BLaER1 (cell line): Measurements from ENCODE around the gene CCDC158.

ENCODE experiments used
- H3K27ac ChIP-seq: shearing (Covaris generic); formaldehyde crosslinking; 2 replicates; pipeline ENCODE4 v1.8.1; 2022
- H3K27me3 ChIP-seq: shearing (Covaris generic); formaldehyde crosslinking; 2 replicates; pipeline ENCODE4 v1.8.1; 2022
- H3K36me3 ChIP-seq: shearing (Covaris generic); formaldehyde crosslinking; 2 replicates; pipeline ENCODE4 v1.8.1; 2022
- H3K4me1 ChIP-seq: shearing (Covaris generic); formaldehyde crosslinking; 2 replicates; pipeline ENCODE4 v1.8.1; 2022
- H3K4me2 ChIP-seq: shearing (Covaris generic); formaldehyde crosslinking; 2 replicates; pipeline ENCODE4 v1.8.1; 2022
- H3K4me3 ChIP-seq: shearing (Covaris generic); formaldehyde crosslinking; 2 replicates; pipeline ENCODE4 v1.8.1; 2022
- H3K9ac ChIP-seq: shearing (Covaris generic); formaldehyde crosslinking; 2 replicates; pipeline ENCODE4 v1.8.1; 2022
- H3K9me3 ChIP-seq: shearing (Covaris generic); formaldehyde crosslinking; 2 replicates; pipeline ENCODE4 v1.8.1; 2022
- H4K20me1 ChIP-seq: shearing (Covaris generic); formaldehyde crosslinking; 2 replicates; pipeline ENCODE4 v1.8.1; 2022
- Cebpa-rat ChIP-seq: shearing (Covaris generic); IDR thresholded peaks from 2 replicates; pipeline ENCODE4 v1.8.1; 2022

The CCDC158 gene

GRCh38 chr4:76275486-76276124, 145.3 kb downstream of the CCDC158 start:
- H3K27me3 ChIP-seq, result no peaks in the 10 kb centered on the region
- no peaks in the 10 kb centered on the region for H3K36me3 ChIP-seq
- H3K4me2 ChIP-seq, result no peak overlapping the region
- H3K9ac ChIP-seq, result no peak overlapping the region
- no peak overlapping the region for H3K4me3 ChIP-seq
- no peaks in the 10 kb centered on the region for H3K9me3 ChIP-seq
- H3K4me1 ChIP-seq, result no peaks in the 10 kb centered on the region
- no peaks in the 10 kb centered on the region for H4K20me1 ChIP-seq
- no peak for TF ChIP-seq Cebpa-rat
- H3K27ac ChIP-seq, result no peak overlapping the region

- TF ChIP-seq Cebpa-rat, result no peak
- no peaks in the 10 kb centered on the region for H3K27me3 ChIP-seq
- no peaks in the 10 kb centered on the region for H3K36me3 ChIP-seq
- H3K9ac ChIP-seq, result no peak overlapping the region
- no peak overlapping the region for H3K27ac ChIP-seq
- no peak overlapping the region for H3K4me3 ChIP-seq
- no peak overlapping the region for H3K4me2 ChIP-seq
- no peaks in the 10 kb centered on the region for H4K20me1 ChIP-seq
- H3K4me1 ChIP-seq, result no peaks in the 10 kb centered on the region
- no peaks in the 10 kb centered on the region for H3K9me3 ChIP-seq
Measured at GRCh38 chr4:76272999-76273398, 147.9 kb downstream of the CCDC158 start.

GRCh38 chr4:76272582-76272981, 148.4 kb downstream of the CCDC158 start:
- Histone ChIP-seq H3K4me3 (no peak overlapping the region), H3K4me1 (no peaks in the 10 kb centered on the region), H3K27ac (no peak overlapping the region), H3K9me3 (no peaks in the 10 kb centered on the region), H4K20me1 (no peaks in the 10 kb centered on the region), H3K27me3 (no peaks in the 10 kb centered on the region), H3K36me3 (no peaks in the 10 kb centered on the region), H3K9ac (no peak overlapping the region), H3K4me2 (no peak overlapping the region)
- TF ChIP-seq Cebpa-rat, result no peak

- Histone ChIP-seq H3K27ac (no peak overlapping the region), H3K36me3 (no peaks in the 10 kb centered on the region), H3K4me1 (no peaks in the 10 kb centered on the region), H4K20me1 (no peaks in the 10 kb centered on the region), H3K4me3 (no peak overlapping the region), H3K9ac (no peak overlapping the region), H3K27me3 (no peaks in the 10 kb centered on the region), H3K9me3 (no peaks in the 10 kb centered on the region), H3K4me2 (no peak overlapping the region)
- no peak for TF ChIP-seq Cebpa-rat
Measured at GRCh38 chr4:76272073-76272472, 148.9 kb downstream of the CCDC158 start.

- Histone ChIP-seq H3K9me3 (no peaks in the 10 kb centered on the region), H3K4me2 (no peak overlapping the region), H3K9ac (no peak overlapping the region), H3K27me3 (no peaks in the 10 kb centered on the region), H3K4me3 (no peak overlapping the region), H3K4me1 (no peaks in the 10 kb centered on the region), H4K20me1 (no peaks in the 10 kb centered on the region), H3K27ac (no peak overlapping the region), H3K36me3 (no peaks in the 10 kb centered on the region)
- TF ChIP-seq Cebpa-rat, result no peak
Measured at GRCh38 chr4:76271248-76271647, 149.7 kb downstream of the CCDC158 start.

GRCh38 chr4:76270244-76271175, 150.4 kb downstream of the CCDC158 start:
- TF ChIP-seq Cebpa-rat, result no peak
- Histone ChIP-seq H3K4me2 (no peak overlapping the region), H3K27me3 (no peaks in the 10 kb centered on the region), H3K36me3 (no peaks in the 10 kb centered on the region), H4K20me1 (no peaks in the 10 kb centered on the region), H3K9ac (no peak overlapping the region), H3K4me1 (no peaks in the 10 kb centered on the region), H3K9me3 (no peaks in the 10 kb centered on the region), H3K27ac (no peak overlapping the region), H3K4me3 (no peak overlapping the region)

- Histone ChIP-seq H3K4me1 (no peaks in the 10 kb centered on the region), H3K4me2 (no peak overlapping the region), H3K27ac (no peak overlapping the region), H4K20me1 (no peaks in the 10 kb centered on the region), H3K27me3 (no peaks in the 10 kb centered on the region), H3K9me3 (no peaks in the 10 kb centered on the region), H3K4me3 (no peak overlapping the region), H3K36me3 (no peaks in the 10 kb centered on the region), H3K9ac (no peak overlapping the region)
- no peak for TF ChIP-seq Cebpa-rat
Measured at GRCh38 chr4:76267811-76268210, 153.1 kb downstream of the CCDC158 start.

GRCh38 chr4:76266627-76267026, 154.3 kb downstream of the CCDC158 start:
- TF ChIP-seq Cebpa-rat, result no peak
- H3K4me2 ChIP-seq, result no peak overlapping the region

GRCh38 chr4:76265631-76266218, 155.2 kb downstream of the CCDC158 start:
- no peaks in the 10 kb centered on the region for H3K27me3 ChIP-seq
- no peak overlapping the region for H3K9ac ChIP-seq
- no peak overlapping the region for H3K4me3 ChIP-seq
- no peaks in the 10 kb centered on the region for H3K4me1 ChIP-seq
- TF ChIP-seq Cebpa-rat, result no peak
- H3K27ac ChIP-seq, result no peak overlapping the region
- no peaks in the 10 kb centered on the region for H3K9me3 ChIP-seq
- H3K36me3 ChIP-seq, result no peaks in the 10 kb centered on the region
- no peaks in the 10 kb centered on the region for H4K20me1 ChIP-seq
- H3K4me2 ChIP-seq, result no peak overlapping the region

More at GRCh38 chr4:76266627-76267026, 154.3 kb downstream of the CCDC158 start:
- H3K27ac ChIP-seq, result no peak overlapping the region
- H3K9me3 ChIP-seq, result no peaks in the 10 kb centered on the region
- no peaks in the 10 kb centered on the region for H4K20me1 ChIP-seq
- H3K36me3 ChIP-seq, result no peaks in the 10 kb centered on the region
- no peaks in the 10 kb centered on the region for H3K4me1 ChIP-seq
- H3K27me3 ChIP-seq, result no peaks in the 10 kb centered on the region
- H3K4me3 ChIP-seq, result no peak overlapping the region
- no peak overlapping the region for H3K9ac ChIP-seq
